Fibroblast of lung (primary cell): Measurements from ENCODE around the gene GON4L.

Experiments
- EZH2 ChIP-seq: IDR thresholded peaks from 2 replicates; pipeline ENCODE4 v1.5.1; 2012; ENCODE audit warnings: low read length, control low read depth, mild to moderate bottlenecking; ENCODE audit errors: missing control alignments
- TF ChIP-seq, protein P1 (sequence below), 2 donors: IDR thresholded peaks in 1 of 2; conservative IDR thresholded peaks in 1 of 2; 1 replicate in 1 of 2; 2 replicates in 1 of 2; pipeline ENCODE4 v1.5.1; 2011 to 2012; ENCODE audit warnings: low read length in 2 of 2, control low read depth in 1 of 2, inconsistent platforms in 1 of 2, low read depth in 1 of 2, mild to moderate bottlenecking in 1 of 2

DNA sequence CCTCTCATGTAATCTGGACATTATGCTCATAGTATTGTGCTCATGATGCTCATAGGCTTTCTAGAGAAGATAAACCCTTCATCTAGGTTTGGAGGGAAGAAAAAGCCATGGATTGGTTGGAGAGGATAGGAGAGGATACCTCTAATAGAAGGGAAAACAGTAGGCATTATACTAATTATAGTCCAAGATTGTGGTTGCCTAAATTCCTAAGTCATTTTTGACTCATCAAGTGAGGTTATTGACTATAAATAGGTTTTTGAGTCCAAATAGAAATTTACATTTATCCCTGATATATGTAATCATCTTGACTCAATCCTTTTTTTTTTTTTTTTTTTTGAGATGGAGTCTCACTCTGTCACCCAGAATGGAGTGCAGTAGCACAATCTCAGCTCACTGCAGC is 7.4 kb upstream of the GON4L start:
- TF ChIP-seq, protein P1, sequence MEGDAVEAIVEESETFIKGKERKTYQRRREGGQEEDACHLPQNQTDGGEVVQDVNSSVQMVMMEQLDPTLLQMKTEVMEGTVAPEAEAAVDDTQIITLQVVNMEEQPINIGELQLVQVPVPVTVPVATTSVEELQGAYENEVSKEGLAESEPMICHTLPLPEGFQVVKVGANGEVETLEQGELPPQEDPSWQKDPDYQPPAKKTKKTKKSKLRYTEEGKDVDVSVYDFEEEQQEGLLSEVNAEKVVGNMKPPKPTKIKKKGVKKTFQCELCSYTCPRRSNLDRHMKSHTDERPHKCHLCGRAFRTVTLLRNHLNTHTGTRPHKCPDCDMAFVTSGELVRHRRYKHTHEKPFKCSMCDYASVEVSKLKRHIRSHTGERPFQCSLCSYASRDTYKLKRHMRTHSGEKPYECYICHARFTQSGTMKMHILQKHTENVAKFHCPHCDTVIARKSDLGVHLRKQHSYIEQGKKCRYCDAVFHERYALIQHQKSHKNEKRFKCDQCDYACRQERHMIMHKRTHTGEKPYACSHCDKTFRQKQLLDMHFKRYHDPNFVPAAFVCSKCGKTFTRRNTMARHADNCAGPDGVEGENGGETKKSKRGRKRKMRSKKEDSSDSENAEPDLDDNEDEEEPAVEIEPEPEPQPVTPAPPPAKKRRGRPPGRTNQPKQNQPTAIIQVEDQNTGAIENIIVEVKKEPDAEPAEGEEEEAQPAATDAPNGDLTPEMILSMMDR (conservative IDR thresholded peaks at IDR 0.05 in 1 of 2, IDR thresholded peaks at IDR 0.05 in 1 of 2; ENCODE audit: low read depth in 1 of 2, low read length in 2 of 2) = no peak
- no peak for TF ChIP-seq EZH2
